Ascending aorta (tissue), 2 donors: ENCODE measurements around the gene CCDC174. TPM values are rescaled to one million over a fixed set of nuclear protein-coding genes. Genes with fewer than 3 reads are reported as not detected.

Source experiments
- DNase-seq, 2 donors: peaks; one replicate each; pipeline ENCODE4 v3.0.0-alpha.2; 2019; ENCODE audit warnings: low spot score in 2 of 2
- H3K27ac ChIP-seq, 2 donors: fragments of 200-600 bp; sonication (generic); one replicate each; pipeline ENCODE4 v1.5.1; 2016 to 2017; ENCODE audit warnings: mild to moderate bottlenecking in 1 of 2
- H3K27me3 ChIP-seq: fragments of 200-600 bp; sonication (generic); one replicate; pipeline ENCODE4 v1.5.1; 2017
- H3K36me3 ChIP-seq, 2 donors: fragments of 200-600 bp; sonication (generic); one replicate each; pipeline ENCODE4 v1.5.1; 2016
- H3K4me1 ChIP-seq, 2 donors: fragments of 200-600 bp; sonication (generic); one replicate each; pipeline ENCODE4 v1.5.1; 2016 to 2017; ENCODE audit warnings: mild to moderate bottlenecking in 1 of 2
- H3K4me3 ChIP-seq, 2 donors: fragments of 200-600 bp; sonication (generic); one replicate each; pipeline ENCODE4 v1.5.1; 2016 to 2017; ENCODE audit warnings: mild to moderate bottlenecking in 1 of 2
- H3K9me3 ChIP-seq, 2 donors: fragments of 200-600 bp; sonication (generic); one replicate each; pipeline ENCODE4 v1.5.1; 2016
- intact Hi-C: fragments of 100-400 bp; cut with DNase I; formaldehyde crosslinking; loops from one replicate; pipeline ENCODE4 v1.15.1; 2023
- total RNA-seq: library from RNA; depleted of rRNA; stranded (reverse); fragments of >200 nt; gene quantifications from one replicate; pipeline ENCODE4 v1.1.0, GENCODE V29; 2016
- TF ChIP-seq, protein P1 (sequence below), 3 experiments: fragments of 200-600 bp in 2 of 3; fragments of 450-650 bp in 1 of 3; sonication (generic) in 2 of 3; IDR thresholded peaks; one replicate each; pipeline ENCODE4 v1.5.1; 2016 to 2019; ENCODE audit warnings: antibody characterized with exemption in 3 of 3, mild to moderate bottlenecking in 1 of 3, moderate library complexity in 1 of 3

The CCDC174 gene
- 5.5 TPM for total RNA-seq

DNA sequence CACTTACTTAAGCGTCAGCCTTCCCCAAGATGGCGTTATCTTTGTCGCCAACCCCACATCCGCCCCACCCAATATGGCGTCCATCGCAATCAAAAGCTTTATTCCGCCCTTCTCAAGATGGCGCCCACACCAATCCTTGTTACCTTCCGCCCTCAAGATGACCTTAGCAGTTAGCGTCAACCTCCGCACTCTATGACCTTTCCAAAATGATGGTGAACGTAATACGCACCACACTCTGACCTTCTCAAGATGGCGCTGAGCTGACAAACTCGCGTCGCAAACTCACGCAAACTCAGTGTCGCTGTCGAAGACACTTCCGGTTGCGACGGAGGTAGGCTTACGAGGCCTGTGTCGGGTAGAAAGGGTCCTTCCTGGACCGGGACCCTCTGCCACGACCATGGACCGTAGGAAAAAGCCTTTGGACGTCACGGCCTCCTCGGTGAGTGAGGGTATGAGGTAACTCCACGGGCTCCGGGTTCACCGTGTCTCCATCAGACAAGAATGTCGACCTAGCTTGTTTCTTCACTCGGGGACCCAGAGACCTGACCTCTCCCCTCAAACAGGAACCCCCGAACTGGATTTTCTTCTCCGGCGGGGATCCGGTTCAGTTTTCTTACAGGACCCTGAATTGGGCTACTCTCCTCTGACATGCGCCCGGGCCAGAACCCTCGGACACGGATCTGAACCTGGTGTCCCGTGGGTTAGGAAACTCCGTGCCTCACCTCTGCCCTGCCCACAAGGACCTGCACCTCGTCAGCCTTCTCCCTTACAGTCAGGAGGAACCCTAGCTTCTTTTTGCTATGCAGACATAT, at the start of gene CCDC174:
CCDC174 (plus strand) TSS at position 323 of the 812 bp plus-strand sequence; CDS start at position 398, 75 bp downstream.
- peaks cover 16 to 20% of the 10 kb centered on the region in 2 donors for H3K36me3 ChIP-seq
- no peaks in the 10 kb centered on the region for H3K27me3 ChIP-seq
- TF ChIP-seq, protein P1, sequence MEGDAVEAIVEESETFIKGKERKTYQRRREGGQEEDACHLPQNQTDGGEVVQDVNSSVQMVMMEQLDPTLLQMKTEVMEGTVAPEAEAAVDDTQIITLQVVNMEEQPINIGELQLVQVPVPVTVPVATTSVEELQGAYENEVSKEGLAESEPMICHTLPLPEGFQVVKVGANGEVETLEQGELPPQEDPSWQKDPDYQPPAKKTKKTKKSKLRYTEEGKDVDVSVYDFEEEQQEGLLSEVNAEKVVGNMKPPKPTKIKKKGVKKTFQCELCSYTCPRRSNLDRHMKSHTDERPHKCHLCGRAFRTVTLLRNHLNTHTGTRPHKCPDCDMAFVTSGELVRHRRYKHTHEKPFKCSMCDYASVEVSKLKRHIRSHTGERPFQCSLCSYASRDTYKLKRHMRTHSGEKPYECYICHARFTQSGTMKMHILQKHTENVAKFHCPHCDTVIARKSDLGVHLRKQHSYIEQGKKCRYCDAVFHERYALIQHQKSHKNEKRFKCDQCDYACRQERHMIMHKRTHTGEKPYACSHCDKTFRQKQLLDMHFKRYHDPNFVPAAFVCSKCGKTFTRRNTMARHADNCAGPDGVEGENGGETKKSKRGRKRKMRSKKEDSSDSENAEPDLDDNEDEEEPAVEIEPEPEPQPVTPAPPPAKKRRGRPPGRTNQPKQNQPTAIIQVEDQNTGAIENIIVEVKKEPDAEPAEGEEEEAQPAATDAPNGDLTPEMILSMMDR (IDR thresholded peaks at IDR 0.05), result no peak
- DNase-seq, result peak; percentile 89 to 98
- intact Hi-C loops, result loop anchor here (1.0 to 10.0 kb wide), 9 partner anchors 187 to 1616 kb away; partner anchors contain the start of genes CAPN7, CHCHD4, LSM3 and OXNAD1
- peak within 1 kb of the TSS; percentile 77 to 91 for H3K27ac ChIP-seq
- H3K4me1 ChIP-seq, result peaks cover 7 to 16% of the 10 kb centered on the region in 2 donors
- H3K9me3 ChIP-seq, result no peaks in the 10 kb centered on the region
- peak within 1 kb of the TSS; percentile 64 to 80 for H3K4me3 ChIP-seq

DNA sequence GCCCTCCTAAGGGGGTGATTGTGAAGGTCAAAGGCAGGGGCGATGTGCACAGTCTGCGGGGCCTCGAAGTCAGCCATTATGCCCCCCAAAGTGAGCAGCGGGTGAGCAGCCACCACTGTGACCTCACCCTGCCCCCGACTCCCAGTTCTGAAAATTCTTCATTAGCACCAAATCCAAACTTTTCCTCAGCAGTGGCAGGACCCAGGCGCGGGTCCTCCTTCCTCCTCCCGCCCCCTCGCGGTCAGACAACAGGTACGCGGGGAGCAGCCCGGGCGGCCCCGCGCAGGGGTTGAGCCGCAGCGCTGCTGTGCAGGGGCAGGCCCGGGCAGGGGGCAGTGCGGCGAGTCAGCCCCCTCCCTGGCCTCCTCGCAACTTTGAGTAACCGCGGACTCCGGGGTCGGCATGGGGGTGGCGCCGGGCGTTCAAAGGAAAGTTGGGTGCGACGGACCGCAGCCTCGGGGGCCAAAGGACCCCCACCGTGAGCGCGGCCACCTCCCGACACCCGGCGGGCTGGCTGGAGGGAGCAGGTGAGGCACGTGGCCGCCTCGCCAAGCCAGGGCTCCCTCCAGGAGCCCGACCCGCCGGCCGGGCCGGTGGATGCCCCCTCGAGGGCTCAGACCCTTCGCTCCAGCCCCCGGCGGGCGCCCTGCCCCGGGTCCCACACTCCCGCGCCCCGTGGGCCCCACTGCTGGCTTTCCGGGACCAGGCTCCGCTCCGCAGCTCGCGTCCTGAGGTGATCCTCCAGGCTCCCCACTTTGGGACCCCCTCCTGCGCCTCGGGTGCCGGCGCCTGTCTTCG, 49.4 kb upstream of the CCDC174 start:
- no peaks in the 10 kb centered on the region for H3K27me3 ChIP-seq
- DNase-seq, result no peak
- intact Hi-C loops, result no loop called here

DNA sequence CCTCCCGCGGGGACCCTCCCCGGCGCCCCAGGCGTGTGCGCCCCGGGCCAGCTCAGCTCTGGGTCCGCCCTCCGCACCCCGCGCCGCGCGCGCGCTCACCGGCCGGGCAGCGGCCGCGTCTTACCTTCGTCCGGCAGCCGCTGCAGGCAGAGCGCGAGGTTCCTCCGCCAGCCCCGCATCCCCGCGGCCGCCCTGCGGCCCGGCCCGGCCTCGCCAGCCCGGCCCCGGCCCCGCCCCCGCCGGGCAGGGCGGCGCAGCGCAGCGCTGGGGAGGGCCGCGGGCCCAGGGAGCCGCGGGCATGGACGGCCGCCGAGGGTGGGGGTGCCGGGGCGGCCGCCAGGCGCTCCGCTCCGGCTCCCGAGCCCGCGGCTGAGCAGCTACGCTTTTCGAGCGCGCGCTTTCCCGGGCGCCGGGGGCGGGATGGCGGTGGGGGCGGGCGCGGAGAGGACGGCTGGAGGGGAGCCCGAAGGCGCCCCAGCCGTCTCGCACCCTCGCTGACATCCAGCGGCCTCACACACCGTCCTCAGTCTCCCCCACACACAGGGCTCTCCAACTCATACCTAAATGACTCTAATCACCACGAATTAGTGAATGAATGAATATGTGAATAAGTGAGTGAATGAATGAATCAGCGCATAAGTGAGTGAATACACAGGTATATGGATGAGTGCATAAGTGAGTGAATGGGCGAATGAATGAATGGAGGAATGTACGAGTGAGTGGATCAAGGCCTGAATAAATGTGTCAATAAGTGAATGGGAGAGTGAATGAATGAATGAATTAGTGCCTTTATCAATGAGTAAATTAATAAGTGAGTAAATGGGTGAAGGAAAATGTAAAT, 48.5 kb upstream of the CCDC174 start:
- no peaks in the 10 kb centered on the region for H3K27me3 ChIP-seq
- intact Hi-C loops, result no loop called here
- H3K4me3 ChIP-seq, result peak overlapping the region; percentile 42 to 51
- no peaks in the 10 kb centered on the region for H3K9me3 ChIP-seq
- peaks cover 0 to 5% of the 10 kb centered on the region in 2 donors for H3K4me1 ChIP-seq
- no peak overlapping the region for H3K27ac ChIP-seq
- TF ChIP-seq, protein P1 (IDR thresholded peaks at IDR 0.05), result no peak
- no peaks in the 10 kb centered on the region for H3K36me3 ChIP-seq
- no peak for DNase-seq

More for the DNA sequence above, 49.4 kb upstream of the CCDC174 start:
- no peaks in the 10 kb centered on the region for H3K9me3 ChIP-seq
- no peaks in the 10 kb centered on the region for H3K36me3 ChIP-seq
- TF ChIP-seq, protein P1 (IDR thresholded peaks at IDR 0.05), result no peak
- H3K27ac ChIP-seq, result no peak overlapping the region
- peaks cover 0 to 5% of the 10 kb centered on the region in 2 donors for H3K4me1 ChIP-seq
- H3K4me3 ChIP-seq, result peak overlapping the region; percentile 42 to 51

DNA sequence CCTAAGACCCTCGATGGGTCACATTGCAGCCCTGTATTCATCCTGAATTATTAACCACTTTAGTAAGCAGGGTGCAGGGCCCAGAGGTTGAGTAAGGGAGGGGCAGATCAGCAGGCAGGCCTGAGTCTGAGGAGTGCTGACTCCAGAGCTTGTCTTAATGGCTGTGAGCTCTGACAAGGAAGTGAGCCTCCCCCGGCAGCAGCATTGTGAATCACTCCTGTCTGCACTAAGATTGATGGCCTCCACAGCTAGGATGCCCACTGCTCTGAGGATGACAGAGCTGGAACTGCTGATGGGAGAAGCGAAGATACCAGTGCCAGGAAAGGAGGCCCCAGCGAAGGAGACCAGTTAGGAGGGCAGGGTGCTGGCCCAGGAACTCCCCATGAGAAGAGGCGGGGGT, 46.5 kb upstream of the CCDC174 start:
- Histone ChIP-seq H3K4me3 (no peak overlapping the region), H3K27ac (no peak overlapping the region), H3K36me3 (no peaks in the 10 kb centered on the region), H3K27me3 (no peaks in the 10 kb centered on the region), H3K9me3 (no peaks in the 10 kb centered on the region), H3K4me1 (peaks cover 0 to 5% of the 10 kb centered on the region in 2 donors)
- TF ChIP-seq, protein P1 (IDR thresholded peaks at IDR 0.05), result no peak
- intact Hi-C loops, result no loop called here
- no peak for DNase-seq

DNA sequence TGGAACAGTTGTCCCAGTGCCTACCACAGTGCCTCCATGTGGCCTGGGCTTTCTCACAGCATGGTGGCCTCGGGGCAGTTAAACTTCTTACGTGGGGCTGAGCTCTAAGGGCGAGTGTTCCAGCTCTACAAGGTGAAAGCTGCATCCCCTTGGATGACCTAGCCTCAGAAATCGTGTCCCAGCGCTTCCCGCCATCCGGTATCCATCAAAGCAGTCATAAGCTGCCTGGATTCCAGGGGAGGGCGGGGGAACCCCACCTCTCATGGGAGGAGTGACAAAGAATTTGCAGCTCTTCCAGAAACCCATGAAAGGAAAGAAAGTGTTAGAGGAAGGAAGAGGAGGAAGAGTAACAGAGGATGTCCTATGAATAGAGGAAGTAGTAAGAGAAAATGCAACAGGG, 45.8 kb upstream of the CCDC174 start:
- TF ChIP-seq, protein P1 (IDR thresholded peaks at IDR 0.05), result no peak
- H3K27ac ChIP-seq, result no peak overlapping the region
- no peaks in the 10 kb centered on the region for H3K27me3 ChIP-seq
- DNase-seq, result no peak
- peaks cover 0 to 5% of the 10 kb centered on the region in 2 donors for H3K4me1 ChIP-seq
- intact Hi-C loops, result no loop called here
- no peaks in the 10 kb centered on the region for H3K36me3 ChIP-seq
- no peak overlapping the region for H3K4me3 ChIP-seq
- H3K9me3 ChIP-seq, result no peaks in the 10 kb centered on the region
